H1 (cell line): Measurements from ENCODE around the gene EPSTI1. TPM values are rescaled to one million over a fixed set of nuclear protein-coding genes. Genes with fewer than 3 reads are reported as not detected.

Experiments used
- CTCF ChIA-PET: fragments of 300-600 bp; sonication (Branson Sonifier 250); formaldehyde crosslinking; loops from one replicate; lab custom pipeline; 2021; ENCODE audit not compliant: partially characterized antibody; lab: Charles Lee
- POLR2A ChIA-PET: fragments of 300-600 bp; sonication (Branson Sonifier 250); formaldehyde crosslinking; loops from one replicate; lab custom pipeline; 2021; ENCODE audit warnings: inconsistent platforms; ENCODE audit not compliant: partially characterized antibody; lab: Charles Lee
- DNase-seq, 2 experiments: peaks; one replicate each; pipeline versions ENCODE4 v3.0.0 to v3.0.0-alpha.2; 2010 to 2022; ENCODE audit warnings: low spot score in 2 of 2, low read depth in 1 of 2, mixed read lengths in 1 of 2
- FAIRE-seq: peaks from 2 replicates; lab custom pipeline; 2011; peaks lifted over from hg19 to GRCh38; lab: Jason Lieb, UNC
- H2AFZ ChIP-seq: 2 replicates; pipeline ENCODE4 v1.8.1; 2012; ENCODE audit warnings: low read length, inconsistent platforms
- H2AK5ac ChIP-seq: 2 replicates; pipeline ENCODE4 v1.6.1; 2013; ENCODE audit warnings: low read depth, low read length
- H2BK120ac ChIP-seq: replicated peaks from 2 replicates; pipeline ENCODE3; 2013; ENCODE audit warnings: low read depth, low read length, inconsistent platforms
- H2BK12ac ChIP-seq: 2 replicates; pipeline ENCODE4 v1.6.1; 2013; ENCODE audit warnings: low read depth, low read length
- H2BK15ac ChIP-seq: 2 replicates; pipeline ENCODE4 v1.6.1; 2013; ENCODE audit warnings: low read length
- H2BK20ac ChIP-seq: 2 replicates; pipeline ENCODE4 v1.6.1; 2013; ENCODE audit warnings: low read length
- H2BK5ac ChIP-seq: 2 replicates; pipeline ENCODE4 v1.6.1; 2013; ENCODE audit warnings: low read depth, low read length
- H3K14ac ChIP-seq: 2 replicates; pipeline ENCODE4 v1.6.1; 2013; ENCODE audit warnings: inconsistent platforms; ENCODE audit not compliant: insufficient read length
- H3K18ac ChIP-seq: 2 replicates; pipeline ENCODE4 v1.6.1; 2013; ENCODE audit warnings: low read length; ENCODE audit errors: extremely low read depth
- H3K23ac ChIP-seq: 2 replicates; pipeline ENCODE4 v1.6.1; 2013; ENCODE audit warnings: inconsistent platforms; ENCODE audit not compliant: insufficient read length
- H3K23me2 ChIP-seq: 2 replicates; pipeline ENCODE4 v1.6.1; 2013; ENCODE audit warnings: low read depth, low read length
- H3K27ac ChIP-seq: 2 replicates; pipeline ENCODE4 v1.6.1; 2011; ENCODE audit warnings: low read depth, low read length, inconsistent platforms
- H3K27me3 ChIP-seq, 4 experiments: replicated peaks in 1 of 4; 1 replicate in 1 of 4; 2 replicates in 3 of 4; pipeline versions ENCODE4 v1.6.1 to v1.8.1; 2011 to 2013; ENCODE audit warnings: low read length in 3 of 4, mild to moderate bottlenecking in 3 of 4, inconsistent platforms in 2 of 4, mixed read lengths in 2 of 4, moderate library complexity in 1 of 4; ENCODE audit not compliant: control insufficient read depth in 3 of 4, insufficient read depth in 3 of 4; ENCODE audit errors: extremely low read depth in 1 of 4
- H3K36me3 ChIP-seq, 4 experiments: 2 replicates each; pipeline versions ENCODE4 v1.6.1 to v1.8.1; 2011 to 2013; ENCODE audit warnings: mild to moderate bottlenecking in 4 of 4, low read length in 3 of 4, moderate library complexity in 2 of 4, control low read depth in 1 of 4, inconsistent platforms in 1 of 4; ENCODE audit not compliant: insufficient read depth in 4 of 4, control insufficient read depth in 2 of 4
- H3K4ac ChIP-seq: replicated peaks from 2 replicates; pipeline ENCODE3; 2013; ENCODE audit warnings: low read length, low read depth, mixed read lengths, inconsistent platforms; ENCODE audit not compliant: insufficient read length
- H3K4me1 ChIP-seq, 4 experiments: replicated peaks in 1 of 4; 1 replicate in 1 of 4; 2 replicates in 3 of 4; pipeline versions ENCODE4 v1.6.1 to v1.8.1; 2011 to 2013; ENCODE audit warnings: low read length in 3 of 4, inconsistent platforms in 2 of 4, mixed read lengths in 1 of 4; ENCODE audit not compliant: insufficient read depth in 4 of 4, control insufficient read depth in 3 of 4
- H3K4me2 ChIP-seq, 2 experiments: 2 replicates each; pipeline versions ENCODE4 v1.6.1 to v1.8.1; 2011 to 2013; ENCODE audit warnings: low read depth in 2 of 2, low read length in 2 of 2, control low read depth in 1 of 2, inconsistent platforms in 1 of 2, mild to moderate bottlenecking in 1 of 2; ENCODE audit not compliant: insufficient read depth in 1 of 2
- H3K4me3 ChIP-seq, 4 experiments: fragments of 200-600, 300-600 bp in 1 of 4; sonication (generic), shearing (Covaris generic), sonication (Bioruptor Twin) in 1 of 4; 2 replicates each; pipeline versions ENCODE4 v1.5.1 to v1.8.1; 2011 to 2016; ENCODE audit warnings: low read length in 4 of 4, low read depth in 3 of 4, control low read depth in 2 of 4, inconsistent platforms in 2 of 4, mild to moderate bottlenecking in 2 of 4, mixed read lengths in 1 of 4, moderate library complexity in 1 of 4; ENCODE audit not compliant: insufficient read depth in 2 of 4; ENCODE audit errors: extremely low read depth in 1 of 4
- H3K56ac ChIP-seq: replicated peaks from 2 replicates; pipeline ENCODE3; 2013; ENCODE audit warnings: low read depth, mild to moderate bottlenecking, mixed read lengths, low read length, inconsistent platforms; ENCODE audit not compliant: insufficient read length
- H3K79me1 ChIP-seq: 2 replicates; pipeline ENCODE4 v1.6.1; 2013; ENCODE audit warnings: low read depth, low read length, control low read depth
- H3K79me2 ChIP-seq, 2 experiments: 2 replicates each; pipeline versions ENCODE4 v1.6.1 to v1.8.1; 2012 to 2013; ENCODE audit warnings: low read length in 2 of 2, mild to moderate bottlenecking in 2 of 2, inconsistent platforms in 1 of 2; ENCODE audit not compliant: insufficient read depth in 2 of 2, control insufficient read depth in 1 of 2
- H3K9ac ChIP-seq, 4 experiments: replicated peaks in 1 of 4; 1 replicate in 1 of 4; 2 replicates in 3 of 4; pipeline versions ENCODE4 v1.6.1 to v1.8.1; 2011 to 2013; ENCODE audit warnings: low read depth in 3 of 4, low read length in 3 of 4, control low read depth in 2 of 4, mild to moderate bottlenecking in 2 of 4, moderate library complexity in 2 of 4, inconsistent platforms in 1 of 4; ENCODE audit errors: extremely low read depth in 1 of 4
- H3K9me3 ChIP-seq, 2 experiments: 2 replicates each; pipeline versions ENCODE4 v1.6.1 to v1.8.1; 2012 to 2013; ENCODE audit warnings: mild to moderate bottlenecking in 2 of 2, moderate library complexity in 2 of 2, control low read depth in 1 of 2, inconsistent platforms in 1 of 2, low read depth in 1 of 2, low read length in 1 of 2, mixed read lengths in 1 of 2; ENCODE audit not compliant: insufficient read depth in 2 of 2
- H4K20me1 ChIP-seq, 2 experiments: replicated peaks in 1 of 2; 2 replicates each; pipeline versions ENCODE3 to v1.8.1; 2011 to 2013; ENCODE audit warnings: inconsistent platforms in 2 of 2, low read length in 2 of 2, mild to moderate bottlenecking in 1 of 2; ENCODE audit not compliant: insufficient read depth in 2 of 2, control insufficient read depth in 1 of 2
- H4K5ac ChIP-seq: 2 replicates; pipeline ENCODE4 v1.6.1; 2013; ENCODE audit warnings: low read length, low read depth, mixed read lengths, inconsistent platforms; ENCODE audit not compliant: insufficient read length
- H4K8ac ChIP-seq: 2 replicates; pipeline ENCODE4 v1.8.0; 2013; ENCODE audit warnings: mild to moderate bottlenecking, moderate library complexity, low read length, inconsistent platforms; ENCODE audit not compliant: insufficient read depth; ENCODE audit errors: extremely low read depth
- H4K91ac ChIP-seq: replicated peaks from 2 replicates; pipeline ENCODE3; 2013; ENCODE audit warnings: low read length, mixed read lengths, inconsistent platforms; ENCODE audit not compliant: insufficient read length
- CBX8 ChIP-seq: fragments of 300-800, 300-1000 bp; sonication (generic); IDR thresholded peaks from 2 replicates; pipeline ENCODE4 v1.7.1; 2016; ENCODE audit warnings: low read depth, low read length, borderline replicate concordance
- CEBPB ChIP-seq: IDR thresholded peaks from 2 replicates; pipeline ENCODE4 v1.6.1; 2012; ENCODE audit warnings: low read depth, low read length
- EZH2 ChIP-seq: fragments of 200-600 bp; sonication (generic); IDR thresholded peaks from 2 replicates; pipeline ENCODE4 v1.7.1; 2012; ENCODE audit warnings: low read depth, mild to moderate bottlenecking, moderate library complexity, low read length, inconsistent platforms; ENCODE audit not compliant: severe bottlenecking
- GABPA ChIP-seq: IDR thresholded peaks from 2 replicates; pipeline ENCODE4 v1.6.1; 2011; ENCODE audit warnings: mild to moderate bottlenecking, low read length, moderate library complexity, borderline replicate concordance; ENCODE audit not compliant: insufficient read depth
- KDM4A ChIP-seq: IDR thresholded peaks from one replicate; pipeline ENCODE4 v1.7.1; 2012; ENCODE audit warnings: low read depth, mild to moderate bottlenecking, moderate library complexity, low read length, inconsistent platforms; ENCODE audit not compliant: severe bottlenecking
- MAFK ChIP-seq: IDR thresholded peaks from 2 replicates; pipeline ENCODE4 v1.6.1; 2012; ENCODE audit warnings: low read depth, mild to moderate bottlenecking, improper control_type of control experiment, low read length
- MAX ChIP-seq: IDR thresholded peaks from 2 replicates; pipeline ENCODE4 v1.6.1; 2012; ENCODE audit warnings: inconsistent platforms
- POLR2AphosphoS5 ChIP-seq: IDR thresholded peaks from 2 replicates; pipeline ENCODE4 v1.6.1; 2011; ENCODE audit warnings: low read depth, low read length
- SP1 ChIP-seq: IDR thresholded peaks from 2 replicates; pipeline ENCODE4 v1.6.1; 2011; ENCODE audit warnings: low read depth, low read length
- SP4 ChIP-seq: IDR thresholded peaks from 2 replicates; pipeline ENCODE4 v1.6.1; 2012; ENCODE audit warnings: low read length, inconsistent platforms
- SUZ12 ChIP-seq: fragments of 200-600 bp; sonication (generic); IDR thresholded peaks from 2 replicates; pipeline ENCODE4 v1.6.1; 2012; ENCODE audit warnings: mild to moderate bottlenecking, inconsistent platforms, low read length, moderate library complexity, mixed read lengths
- WGBS, 2 experiments: shearing (Covaris generic) in 1 of 2; methylation state at CpG; one replicate each; pipeline versions ENCODE4 v1.1.6 to v1.1.7; 2013 to 2015; ENCODE audit warnings: low lambda C conversion rate in 2 of 2, mixed read lengths in 2 of 2, inconsistent platforms in 1 of 2, low coverage in 1 of 2, missing lambda C conversion rate in 1 of 2; ENCODE audit not compliant: insufficient replicate concordance in 2 of 2, insufficient coverage in 1 of 2, insufficient read length in 1 of 2; ENCODE audit errors: extremely low coverage in 1 of 2, missing lambda C conversion rate in 1 of 2; 5-methylcytosine and 5-hydroxymethylcytosine counted together
- polyA plus RNA-seq, 7 experiments: library from polyadenylated mRNA; depleted of rRNA in 3 of 7; stranded (reverse) in 5 of 7; unstranded in 2 of 7; fragments of >200 nt in 5 of 7; fragments of 200-250 nt in 2 of 7; gene quantifications; 1 replicate in 5 of 7; 2 replicates in 1 of 7; 4 replicates in 1 of 7; pipeline versions ENCODE4 v1.2.1 to v1.2.3, GENCODE V29; 2011 to 2013; ENCODE audit warnings: missing spikeins in 2 of 7, mixed read lengths in 2 of 7
- total RNA-seq: library from RNA; stranded (reverse); fragmentation: NEBNext Ultra II Directional; extraction: Animal tissue kit (Norgen Biotek cat#: 25700); gene quantifications from 2 replicates; pipeline ENCODE4 v1.2.1, GENCODE V29; 2021

EPSTI1 gene
- total and polyA plus RNA-seq, 2 of the 8 experiments (the other 6 are each of a cell fraction or from before 2014, with no cell fraction given), result 0.23 to 0.37 TPM

GRCh38 chr13:42990291-42991232 lies 1.5 kb downstream of the EPSTI1 start:
- Histone ChIP-seq H4K91ac (no peak overlapping the region), H3K79me2 (no peaks in the 10 kb centered on the region), H3K36me3 (no peaks in the 10 kb centered on the region), H3K4me2 (no peak overlapping the region; a peak in 1 of 4 replicates), H4K8ac (no peak overlapping the region), H2AK5ac (no peak overlapping the region; the same call in 1 of the 2 replicates), H3K4me1 (peaks cover 0 to 5% (median 3%) of the 10 kb centered on the region in 4 experiments; a peak in 3 of 7 replicates), H2BK15ac (peak overlapping the region; percentile 3; the same call in 1 of the 2 replicates), H3K4me3 (no peak overlapping the region), H2AFZ (no peak overlapping the region), H3K4ac (no peak overlapping the region), H2BK20ac (no peak overlapping the region), H3K23me2 (peaks cover 2% of the 10 kb centered on the region; the same call in 1 of the 2 replicates), H4K5ac (no peak overlapping the region), H3K9ac (no peak overlapping the region), H3K56ac (no peak overlapping the region), H2BK120ac (no peak overlapping the region), H3K14ac (no peak overlapping the region), H3K27me3 (peaks cover 0 to 19% (median 13%) of the 10 kb centered on the region in 4 experiments; a peak in 6 of 7 replicates), H3K9me3 (no peaks in the 10 kb centered on the region), H2BK5ac (no peak overlapping the region), H3K27ac (no peak overlapping the region), H3K23ac (no peak overlapping the region), H4K20me1 (no peaks in the 10 kb centered on the region), H3K18ac (no peak overlapping the region), H3K79me1 (no peaks in the 10 kb centered on the region), H2BK12ac (0 out of 2 replicates have a peak overlapping the region, but pooled peaks have one; percentile 6)
- ChIA-PET POLR2A (interaction anchor here (0.6 to 1.2 kb wide), 2 partner anchors 33 to 92 kb away, joined by 3 to 5 read pairs; no protein-coding TSS in a partner anchor), CTCF (interaction anchor here (0.6 to 4.4 kb wide), 6 partner anchors 9 to 67 kb away, joined by 3 to 25 read pairs (median 4); no protein-coding TSS in a partner anchor)
- 91% methylated on average over 10 of the region's 10 CpGs; no CpG with 5 or more reads in 1 of the 2 experiments for WGBS, 2 experiments
- no peak for DNase-seq
- no peak for FAIRE-seq
- TF ChIP-seq SUZ12 (no peak), SP1 (no peak), MAX (no peak), CBX8 (no peak), CEBPB (no peak), SP4 (no peak), GABPA (no peak), POLR2AphosphoS5 (no peak), MAFK (no peak), KDM4A (no peak), EZH2 (no peak)
